NCI-H2029 (cell line): Measurements from ENCODE around the gene SERPINB7.
"Not testable (repeated sequence)": the region's sequence is repeated elsewhere in the genome, so short reads cannot be mapped to it uniquely, and the experiment has no call there.

Experiments
- DNase-seq: peaks from one replicate; lab custom pipeline; 2025; lab: John Stamatoyannopoulos, UW

Gene SERPINB7, protein sequence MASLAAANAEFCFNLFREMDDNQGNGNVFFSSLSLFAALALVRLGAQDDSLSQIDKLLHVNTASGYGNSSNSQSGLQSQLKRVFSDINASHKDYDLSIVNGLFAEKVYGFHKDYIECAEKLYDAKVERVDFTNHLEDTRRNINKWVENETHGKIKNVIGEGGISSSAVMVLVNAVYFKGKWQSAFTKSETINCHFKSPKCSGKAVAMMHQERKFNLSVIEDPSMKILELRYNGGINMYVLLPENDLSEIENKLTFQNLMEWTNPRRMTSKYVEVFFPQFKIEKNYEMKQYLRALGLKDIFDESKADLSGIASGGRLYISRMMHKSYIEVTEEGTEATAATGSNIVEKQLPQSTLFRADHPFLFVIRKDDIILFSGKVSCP

DNA sequence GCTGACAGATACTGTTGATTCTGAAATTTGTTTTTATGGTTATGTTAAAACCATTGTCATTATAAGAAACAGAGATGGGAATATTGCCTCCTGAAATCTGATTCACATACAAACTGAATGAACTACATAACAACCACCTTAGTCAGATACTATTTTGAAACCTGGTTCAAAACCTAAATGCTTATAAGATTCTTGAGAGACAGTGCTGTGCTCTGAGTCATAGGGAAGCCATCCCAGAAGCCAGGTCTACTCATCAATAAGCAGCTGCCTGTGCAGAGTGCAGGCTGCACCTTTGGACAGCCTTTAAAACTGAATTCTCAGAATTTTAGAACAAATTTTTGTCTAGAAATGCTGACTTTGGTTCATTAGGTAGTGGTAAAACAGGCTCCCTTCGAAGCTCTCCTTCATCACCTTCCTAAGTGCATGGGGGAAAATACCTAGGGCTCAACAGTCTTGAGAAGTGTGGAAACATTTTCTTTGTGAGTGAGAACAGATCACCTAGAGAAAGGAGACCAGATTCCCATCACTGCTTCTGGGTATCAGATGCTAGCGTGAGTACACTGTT, at the start of gene SERPINB7:
TSS of gene SERPINB7 (plus strand) at position 253 of the 565 bp plus-strand sequence. CDS start 6,955 bp downstream, outside the sequence.
- no peak for DNase-seq

DNA sequence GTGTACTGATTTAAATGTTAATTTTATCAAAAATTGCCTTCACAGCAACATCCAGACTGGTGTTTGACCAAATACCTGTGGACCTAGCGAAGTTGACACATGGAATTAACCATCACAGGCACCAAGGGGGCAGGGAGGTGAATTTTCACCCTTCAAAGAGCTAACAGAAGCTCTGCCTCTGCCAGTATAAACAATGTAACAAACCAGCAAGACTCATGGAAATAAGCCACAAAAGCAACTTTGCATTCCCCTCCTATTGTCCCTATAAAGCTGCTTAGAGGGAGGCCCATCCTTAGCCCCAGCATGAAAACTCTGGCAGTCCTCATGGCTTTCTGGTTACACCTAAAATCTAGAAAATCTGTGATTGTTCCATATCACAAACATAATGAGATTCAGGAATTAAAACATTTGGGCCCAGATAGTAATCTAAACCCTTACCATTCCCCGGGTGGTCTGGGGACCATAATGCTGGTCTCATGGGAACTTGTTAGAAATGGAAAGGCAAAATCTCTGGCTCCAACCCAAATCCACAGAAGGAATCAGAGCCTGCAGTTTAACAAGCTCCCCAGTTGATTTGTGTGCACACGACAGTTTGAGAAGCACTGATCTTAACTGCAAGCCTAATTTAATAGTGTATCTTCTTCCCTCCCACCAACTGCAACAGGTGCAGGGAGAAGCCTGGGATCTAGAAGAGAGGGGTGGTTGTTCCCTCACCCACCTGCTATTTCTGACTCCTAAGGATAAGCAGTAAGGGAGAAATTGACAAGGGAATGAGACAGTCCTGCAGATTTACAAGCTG, 49.3 kb upstream of the SERPINB7 start:
- DNase-seq: no peak

DNA sequence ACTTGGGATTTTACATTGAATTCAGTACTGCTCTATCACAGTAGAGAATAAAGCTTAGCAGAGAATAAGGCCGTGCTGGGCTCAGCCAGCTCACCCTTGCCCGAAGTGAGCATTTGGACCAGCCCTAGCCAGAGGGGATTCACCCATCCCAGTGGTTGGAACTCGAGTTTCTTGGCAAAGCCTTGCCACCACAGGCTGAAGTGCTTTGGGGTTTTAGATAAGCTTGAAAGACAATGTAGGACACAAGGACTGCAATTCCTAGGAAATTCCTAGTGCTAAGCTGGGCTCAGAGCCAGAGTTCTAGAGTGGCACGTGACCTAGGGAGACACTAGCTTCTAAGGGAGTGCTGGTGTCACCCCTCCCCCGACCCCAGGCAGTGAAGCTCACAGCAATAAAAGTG, 44.4 kb upstream of the SERPINB7 start:
- no peak for DNase-seq

DNA sequence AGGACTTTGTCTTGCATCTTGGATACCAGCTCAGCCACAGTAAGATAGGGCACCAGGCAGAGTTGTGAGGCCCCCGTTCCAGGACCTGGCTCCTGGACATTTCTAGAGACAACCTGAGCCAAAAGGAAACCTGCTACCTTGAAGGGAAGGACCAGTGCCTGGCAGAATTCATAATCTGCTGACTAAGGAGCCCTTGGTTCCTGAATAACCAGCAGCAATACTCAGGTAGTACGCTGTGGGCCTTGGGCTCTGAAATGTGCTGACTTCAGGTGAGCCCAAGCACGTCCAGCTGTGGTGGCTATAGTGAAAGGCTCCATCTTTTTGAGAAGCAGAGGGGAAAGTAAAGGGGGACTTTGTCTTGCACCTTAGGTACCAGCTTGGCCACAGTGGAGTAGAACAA, 44.0 kb upstream of the SERPINB7 start:
- DNase-seq: no peak

DNA sequence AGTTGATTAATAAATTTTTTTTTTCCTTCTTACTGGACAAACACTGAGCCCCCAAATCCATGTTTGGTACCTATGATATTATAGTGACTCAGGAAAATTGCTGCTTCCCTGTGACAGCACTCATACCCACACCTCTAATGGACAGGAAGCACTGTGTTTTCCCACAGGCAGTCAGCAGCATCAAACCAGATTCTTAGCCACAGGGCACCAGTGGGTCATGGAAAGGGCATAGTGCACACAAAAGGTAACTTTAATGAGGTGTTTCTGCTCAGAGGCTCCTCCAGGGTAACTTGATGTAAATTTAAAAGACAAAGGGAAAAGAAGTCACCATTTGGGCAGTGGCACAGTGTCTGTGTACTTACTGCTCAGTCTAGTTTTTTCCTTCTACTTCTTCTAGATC, 38.3 kb upstream of the SERPINB7 start:
- no peak for DNase-seq

DNA sequence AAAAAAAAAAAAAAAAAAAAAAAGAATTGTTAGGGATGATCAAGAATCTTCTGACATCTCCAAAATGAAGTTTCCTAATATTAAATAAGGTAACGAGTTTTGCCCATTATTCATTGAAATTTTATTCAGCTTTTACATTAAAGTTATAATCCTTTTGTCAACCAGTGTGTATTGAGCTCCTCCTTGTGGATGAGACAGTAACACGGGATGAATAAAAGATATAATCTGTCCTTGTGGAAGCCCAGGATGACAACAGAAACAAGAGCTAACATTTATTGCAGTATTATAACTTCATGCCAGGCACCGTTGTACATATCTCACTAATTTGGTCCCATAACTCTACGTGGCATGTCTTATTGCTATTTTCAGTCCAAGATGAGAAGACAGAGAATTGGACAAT, 33.4 kb upstream of the SERPINB7 start:
- DNase-seq: no peak

DNA sequence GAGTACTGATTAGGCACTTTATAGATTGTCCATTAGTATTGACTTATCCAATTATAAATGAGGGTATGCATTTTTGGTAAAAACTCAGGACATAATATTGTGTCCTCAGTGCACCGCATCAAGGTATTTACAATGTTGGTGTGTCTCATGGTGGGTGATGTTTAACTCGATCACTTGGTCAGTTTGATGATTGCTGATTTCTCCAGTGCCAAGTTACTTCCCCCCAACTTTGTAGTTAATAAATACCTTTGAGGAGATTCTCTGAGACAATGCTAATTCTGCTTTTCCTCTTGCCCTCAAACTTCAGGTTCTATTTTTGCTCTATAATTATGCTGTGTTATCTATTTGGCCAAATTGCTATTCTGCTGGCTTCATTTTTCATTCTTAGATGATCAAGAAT, 28.2 kb upstream of the SERPINB7 start:
- DNase-seq: no peak

DNA sequence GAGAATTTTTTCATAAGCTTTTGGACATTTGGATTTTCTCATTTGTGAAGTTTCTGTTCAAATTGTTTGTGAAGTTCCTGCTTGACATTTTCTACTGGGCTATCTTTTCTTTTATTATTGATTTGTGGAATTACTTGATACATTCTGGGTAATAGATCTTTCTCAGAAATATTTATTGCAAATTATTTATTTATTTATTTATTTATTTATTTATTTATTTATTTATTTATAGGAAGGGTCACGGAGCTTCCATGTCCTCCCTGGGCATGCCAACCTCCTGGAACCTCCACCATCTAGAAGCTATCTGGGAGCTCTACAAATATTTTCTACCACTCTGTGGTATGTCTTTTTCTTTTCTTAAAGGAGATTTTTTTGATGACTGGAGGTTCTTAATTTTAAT, 25.7 kb upstream of the SERPINB7 start:
- DNase-seq: no peak

DNA sequence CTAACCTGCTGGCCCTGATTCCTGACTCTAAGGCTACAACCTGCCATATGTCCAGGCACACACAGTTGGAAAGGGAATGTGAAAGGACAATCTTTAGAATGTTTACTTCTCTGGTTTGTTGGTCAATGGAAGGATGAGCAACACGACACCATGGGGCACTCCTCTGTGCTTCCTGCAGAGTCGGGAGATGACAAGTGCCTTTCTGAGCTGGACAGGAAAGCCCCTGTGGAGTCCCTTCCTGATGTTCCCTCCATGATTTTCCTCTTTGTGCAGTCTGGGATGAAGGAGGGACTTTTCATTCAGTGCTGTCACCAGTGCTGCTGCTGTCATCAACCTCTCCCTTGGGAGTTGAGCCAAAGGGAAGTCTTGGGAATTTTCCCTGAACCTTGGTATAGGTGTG, 22.6 kb upstream of the SERPINB7 start:
- DNase-seq: no peak

DNA sequence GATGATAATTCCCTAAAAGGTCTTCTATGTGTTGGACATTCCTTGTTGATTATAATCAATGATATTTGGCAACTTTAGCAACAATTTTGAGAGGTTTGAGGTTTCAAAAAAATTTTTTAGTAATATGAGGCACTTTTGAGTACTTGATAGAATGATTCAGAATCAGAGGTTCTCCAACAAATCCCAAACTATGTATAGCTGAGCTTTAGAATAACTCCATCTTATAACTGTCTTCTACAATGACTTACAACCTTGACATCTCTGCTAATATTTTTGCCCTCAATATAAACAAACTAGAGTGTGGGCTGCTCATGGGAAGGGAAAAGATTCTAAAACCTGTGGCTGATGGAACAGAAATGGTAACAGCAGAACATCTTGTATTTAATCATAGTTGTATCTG, 21.5 kb upstream of the SERPINB7 start:
- DNase-seq: no peak

DNA sequence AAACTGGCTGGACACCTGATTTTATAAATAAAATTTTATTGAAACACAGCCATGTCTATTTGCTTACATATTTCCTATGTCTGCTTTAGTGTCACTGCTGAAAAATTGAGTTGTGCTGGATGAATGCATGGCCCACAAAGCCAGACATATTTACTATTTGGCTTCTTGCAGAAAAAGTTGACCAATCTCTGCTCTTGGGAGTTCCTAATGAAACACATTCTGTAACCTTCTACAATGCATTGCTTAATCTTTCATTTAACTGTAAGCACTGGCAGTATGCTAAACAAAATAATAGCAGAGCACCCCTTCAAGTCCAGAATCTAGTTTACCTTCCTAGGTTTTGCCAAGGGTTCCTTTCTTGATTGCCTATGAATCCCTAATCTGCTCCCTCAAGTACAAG, 17.7 kb upstream of the SERPINB7 start:
- no peak for DNase-seq

DNA sequence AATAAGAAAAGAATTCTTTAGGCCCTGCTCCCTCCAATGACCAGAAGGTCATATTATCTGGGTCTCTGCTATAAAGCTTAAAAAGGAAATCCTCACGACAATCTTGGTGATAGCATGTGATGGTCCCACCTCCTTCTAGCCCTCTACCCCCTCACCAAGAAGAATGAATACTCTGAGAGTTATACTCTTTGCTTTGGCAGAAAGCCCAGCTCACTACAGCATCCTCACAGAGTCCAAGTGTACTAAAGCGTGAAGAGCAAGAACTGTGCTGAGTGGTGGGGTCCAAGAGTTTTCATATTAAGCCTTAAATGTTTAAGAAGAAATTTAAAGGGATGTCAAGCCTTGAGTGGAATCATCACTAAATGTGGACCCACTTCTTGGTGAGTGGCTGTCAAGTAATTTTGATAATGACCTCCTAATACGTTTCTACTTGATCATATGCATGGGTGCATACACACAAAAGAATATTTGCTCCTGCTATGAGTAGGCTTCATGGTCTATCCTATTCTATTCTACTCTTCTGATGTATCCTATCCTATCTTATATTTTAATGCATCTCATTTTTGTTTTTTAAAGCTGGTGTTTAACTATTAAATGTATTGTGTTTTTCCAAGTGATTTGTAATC, 16.5 kb upstream of the SERPINB7 start:
- DNase-seq: no peak

DNA sequence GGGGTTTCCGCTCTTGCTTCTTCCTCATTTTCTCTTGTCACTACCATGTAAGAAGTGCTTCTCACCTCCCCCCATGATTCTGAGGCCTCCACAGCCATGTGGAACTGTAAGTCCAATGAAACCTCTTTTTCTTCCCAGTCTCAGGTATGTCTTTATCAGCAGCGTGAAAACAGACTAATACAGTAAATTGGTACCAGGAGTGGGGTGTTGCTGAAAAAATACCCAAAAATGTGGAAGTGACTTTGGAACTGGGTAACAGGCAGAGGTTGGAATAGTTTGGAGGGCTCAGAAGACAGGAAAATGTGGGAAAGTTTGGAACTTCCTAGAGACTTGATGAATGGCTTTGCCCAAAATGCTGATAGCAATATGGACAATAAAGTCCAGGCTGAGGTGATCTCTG, 15.4 kb upstream of the SERPINB7 start:
- DNase-seq: not testable (repeated sequence)

DNA sequence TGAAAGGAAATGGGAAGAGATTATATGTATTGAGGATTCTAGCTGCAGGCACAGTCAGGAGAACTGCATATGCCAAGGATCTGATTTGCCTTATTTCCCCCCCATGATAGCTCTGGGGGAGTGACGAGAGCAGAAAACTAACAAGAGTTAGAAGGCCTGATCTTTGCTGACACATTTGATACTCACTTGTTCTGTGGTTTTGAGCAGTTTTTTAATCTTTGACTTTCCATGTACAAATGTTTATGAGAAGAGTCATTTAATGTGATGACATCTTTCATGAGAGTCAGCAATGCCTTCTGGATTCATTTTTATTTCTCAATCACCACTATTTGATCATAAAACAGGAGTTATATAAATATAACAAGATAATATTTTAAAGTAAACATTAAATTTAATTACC, 12.7 kb upstream of the SERPINB7 start:
- no peak for DNase-seq

DNA sequence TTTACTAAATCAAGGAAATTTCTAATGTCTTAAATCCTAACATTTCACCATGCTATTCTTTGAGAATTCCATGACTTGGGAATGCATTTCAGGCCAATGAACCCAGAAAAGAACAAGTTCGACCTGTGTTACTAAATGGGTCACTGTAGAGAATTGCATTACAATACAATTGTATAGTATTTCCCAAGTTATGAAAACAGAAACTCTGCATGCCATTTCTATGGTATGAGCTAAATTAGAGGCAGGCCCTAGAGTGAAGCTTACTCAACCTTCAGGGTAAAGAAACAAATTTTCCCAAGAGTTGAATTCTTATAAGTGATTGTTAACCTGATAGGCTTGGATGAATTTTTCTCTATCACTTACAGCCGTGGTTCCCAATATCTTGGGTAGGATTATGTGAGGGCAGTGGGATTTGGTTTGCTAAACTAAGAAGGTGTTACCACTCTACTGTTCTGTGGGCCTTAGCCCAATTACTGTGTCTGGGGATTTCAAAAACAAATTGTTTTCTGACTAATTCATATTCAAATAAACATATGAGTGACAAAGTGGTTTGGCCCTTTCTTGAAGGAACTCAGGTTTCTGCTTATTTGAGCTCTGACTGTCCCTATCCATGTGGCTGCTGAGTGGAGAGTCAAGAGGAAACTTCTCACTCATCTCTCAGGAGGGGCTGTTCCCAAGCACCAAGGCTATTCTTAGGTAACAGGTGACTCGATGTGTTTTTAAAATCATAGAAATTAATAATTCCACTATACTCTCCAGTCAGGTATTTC, 11.2 kb upstream of the SERPINB7 start:
- DNase-seq: no peak

DNA sequence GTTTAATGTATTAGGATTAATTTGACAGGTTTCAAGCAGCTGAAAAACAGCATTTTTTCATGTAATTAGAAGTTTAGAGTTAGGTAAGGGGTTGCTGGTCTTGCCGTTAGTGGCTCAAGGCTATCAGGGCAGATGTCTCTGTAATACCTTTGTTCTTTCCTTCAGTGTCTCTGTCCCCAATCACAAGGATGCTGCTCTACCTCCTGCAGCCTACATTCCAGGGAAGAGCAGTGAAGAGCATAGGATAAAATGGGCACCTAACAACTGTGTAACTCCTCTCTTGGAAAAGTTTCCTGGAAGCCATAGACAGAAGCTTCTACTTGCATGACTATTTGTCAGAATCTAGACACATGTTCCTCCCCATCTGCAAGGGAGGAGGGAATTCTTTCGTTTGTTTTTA, 9.4 kb upstream of the SERPINB7 start:
- DNase-seq: no peak

DNA sequence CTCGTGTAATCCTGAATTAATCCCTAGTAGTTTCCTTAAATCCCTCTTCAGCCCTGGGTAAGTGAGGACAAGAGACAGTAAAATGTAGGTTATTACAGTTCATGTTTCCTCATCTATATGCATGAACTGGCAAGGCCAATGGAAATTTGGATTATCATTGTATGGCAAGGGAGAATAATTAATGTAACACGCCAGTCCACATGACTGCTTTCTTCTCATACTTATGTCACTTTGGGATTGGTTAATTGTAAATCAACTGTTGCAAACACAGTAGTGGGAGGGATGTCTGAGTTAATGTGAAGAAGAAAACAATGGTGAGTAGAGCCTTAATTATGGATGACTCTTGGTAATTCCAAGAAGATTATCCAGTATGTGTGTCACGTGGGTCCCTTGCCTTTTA, 1.7 kb upstream of the SERPINB7 start:
- no peak for DNase-seq

DNA sequence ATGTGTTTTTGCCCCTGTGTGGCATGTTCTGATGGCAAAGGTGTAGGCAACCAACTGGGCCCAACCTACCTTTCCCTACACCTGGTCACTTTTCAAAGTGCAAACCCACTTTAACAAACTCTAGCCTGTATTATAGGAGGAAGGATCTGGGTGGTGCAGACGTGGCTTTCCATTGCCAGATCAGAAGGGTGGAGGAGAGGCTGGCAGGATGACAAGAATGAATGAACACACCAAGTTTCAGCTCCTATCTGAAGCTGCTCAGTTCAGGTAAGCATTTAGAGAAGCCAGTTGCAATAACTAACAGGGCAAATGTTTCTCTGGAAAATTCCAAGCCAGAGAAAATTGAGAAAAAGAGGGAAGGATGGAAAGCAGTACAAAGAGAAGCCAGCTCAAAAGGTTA, 707 bp upstream of the SERPINB7 start:
- DNase-seq: no peak

DNA sequence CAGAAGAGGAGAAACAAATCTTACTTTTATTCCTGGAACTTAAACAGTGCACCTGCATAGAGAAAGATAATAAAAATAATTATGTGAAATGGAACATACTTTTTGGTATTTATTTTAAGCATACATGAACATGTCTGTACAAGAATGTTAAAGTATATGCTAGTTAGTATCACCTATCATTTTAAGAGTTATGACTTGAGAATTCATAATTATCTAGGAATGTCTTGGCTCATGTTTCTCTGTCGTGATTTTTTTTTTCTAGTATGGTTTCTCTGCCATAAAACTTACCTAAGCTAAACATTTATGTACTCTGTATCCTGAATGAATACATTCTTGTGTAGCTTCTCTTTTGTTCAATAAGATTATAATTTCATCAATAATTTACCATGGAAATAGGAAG, 4.2 kb downstream of the SERPINB7 start:
- no peak for DNase-seq

DNA sequence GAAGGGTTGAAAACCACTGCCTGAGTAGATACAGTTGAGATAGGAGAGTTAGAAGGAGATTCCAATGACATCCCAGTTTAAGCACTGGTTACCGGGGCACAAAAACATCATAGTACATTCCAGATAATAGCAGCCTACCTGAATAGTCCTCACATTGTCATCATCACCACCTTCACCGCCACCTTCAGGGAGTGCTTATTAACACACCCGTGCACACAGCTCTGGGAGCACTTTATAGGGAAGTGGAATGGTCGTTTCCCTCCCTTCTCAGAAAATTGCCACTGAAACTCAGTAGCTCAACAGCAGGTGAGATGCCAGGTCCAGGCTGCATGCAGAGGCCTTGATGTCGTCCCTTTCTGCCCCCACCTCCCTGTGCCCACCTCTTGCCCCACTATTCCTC, 8.2 kb downstream of the SERPINB7 start:
- no peak for DNase-seq

DNA sequence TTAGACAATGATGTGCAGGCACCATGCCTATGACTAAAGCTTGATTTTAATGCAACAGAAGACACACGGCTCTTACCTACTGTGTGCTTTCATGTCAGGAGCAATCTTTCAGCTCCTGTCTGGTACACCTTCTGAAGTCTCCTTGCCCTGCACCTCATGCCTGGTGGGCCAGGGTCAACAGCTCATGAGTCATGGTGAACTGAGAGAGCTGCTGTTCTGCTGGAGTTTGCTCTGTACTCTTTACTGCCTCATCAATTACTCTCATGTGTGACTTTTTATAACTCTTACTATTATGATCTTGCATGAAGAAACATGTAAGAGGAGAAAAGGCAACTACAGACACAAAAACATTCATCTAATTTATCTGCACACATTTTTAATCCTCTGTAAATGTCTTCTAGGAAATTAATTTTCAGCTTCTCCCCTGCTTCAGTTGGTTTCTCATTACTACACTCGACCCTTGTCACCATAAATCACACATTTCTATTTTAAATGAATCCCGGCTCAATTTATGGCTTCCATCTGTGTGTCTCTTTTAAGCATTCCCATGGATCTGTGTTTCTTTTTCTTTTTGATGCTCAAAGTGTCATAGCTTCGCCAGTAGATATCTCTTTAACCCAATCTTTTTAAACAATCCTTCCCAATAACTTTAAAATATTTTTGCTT, 9.7 kb downstream of the SERPINB7 start:
- DNase-seq: no peak
